Central memory CD8-positive, alpha-beta T cell (primary cell): ENCODE data around the gene SLC7A5.
"Not testable (repeated sequence)": the region's sequence is repeated elsewhere in the genome, so short reads cannot be mapped to it uniquely, and the experiment has no call there.

Experiments
- ATAC-seq: fragments of 150-1000 bp; cut with Tn5 transposase; replicated peaks from 2 replicates; pipeline ENCODE4 v1.10.0; 2022; ENCODE audit warnings: mild to moderate bottlenecking, moderate FRiP score, moderate number of reproducible peaks; ENCODE audit not compliant: poor library complexity, severe bottlenecking; ENCODE audit errors: extremely low read depth
- DNase-seq, 2 donors: peaks; one replicate each; pipeline ENCODE4 v3.0.0; 2021; ENCODE audit warnings: low spot score in 2 of 2
- H3K27ac Mint-ChIP-seq: one replicate; pipeline ENCODE4 v1.8.0; 2022; ENCODE audit warnings: low read depth, mild to moderate bottlenecking, moderate library complexity, mixed read lengths
- H3K27me3 Mint-ChIP-seq: one replicate; pipeline ENCODE4 v1.8.0; 2022; ENCODE audit warnings: mixed read lengths
- H3K36me3 Mint-ChIP-seq: one replicate; pipeline ENCODE4 v1.8.0; 2022; ENCODE audit warnings: mild to moderate bottlenecking, moderate library complexity, mixed read lengths; ENCODE audit not compliant: insufficient read depth
- H3K4me1 Mint-ChIP-seq: one replicate; pipeline ENCODE4 v1.8.0; 2022; ENCODE audit warnings: mixed read lengths
- H3K4me3 Mint-ChIP-seq: one replicate; pipeline ENCODE4 v1.8.0; 2022; ENCODE audit warnings: mild to moderate bottlenecking, moderate library complexity, mixed read lengths
- H3K9me3 Mint-ChIP-seq: one replicate; pipeline ENCODE4 v1.8.0; 2022; ENCODE audit warnings: mixed read lengths

Gene SLC7A5

GRCh38 chr16:87790292-87791100, 78.8 kb downstream of the SLC7A5 start:
- Mint-ChIP-seq H3K4me3 (no peak overlapping the region), H3K9me3 (no peaks in the 10 kb centered on the region), H3K27ac (no peak overlapping the region), H3K27me3 (peaks cover 8% of the 10 kb centered on the region), H3K36me3 (no peaks in the 10 kb centered on the region), H3K4me1 (no peaks in the 10 kb centered on the region)
- DNase-seq (no peak), ATAC-seq (no peak)

- H3K4me1 Mint-ChIP-seq = no peaks in the 10 kb centered on the region
- H3K27ac Mint-ChIP-seq = no peak overlapping the region
- peaks cover under 1% of the 10 kb centered on the region for H3K27me3 Mint-ChIP-seq
- DNase-seq (no peak), ATAC-seq (no peak)
- no peaks in the 10 kb centered on the region for H3K9me3 Mint-ChIP-seq
- no peak overlapping the region for H3K4me3 Mint-ChIP-seq
- no peaks in the 10 kb centered on the region for H3K36me3 Mint-ChIP-seq
These were observed 79.6 kb downstream of the SLC7A5 start for GRCh38 chr16:87789437-87790291.

GRCh38 chr16:87788730-87789436, 80.4 kb downstream of the SLC7A5 start:
- not testable (repeated sequence) for H3K9me3 Mint-ChIP-seq, ATAC-seq, H3K27ac Mint-ChIP-seq

GRCh38 chr16:87787451-87788091, 81.7 kb downstream of the SLC7A5 start:
- H3K9me3 Mint-ChIP-seq, H3K4me1 Mint-ChIP-seq, H3K36me3 Mint-ChIP-seq, DNase-seq, ATAC-seq, H3K27ac Mint-ChIP-seq, H3K27me3 Mint-ChIP-seq, H3K4me3 Mint-ChIP-seq: not testable (repeated sequence)

More at GRCh38 chr16:87788730-87789436, 80.4 kb downstream of the SLC7A5 start:
- DNase-seq, H3K4me3 Mint-ChIP-seq, H3K27me3 Mint-ChIP-seq, H3K4me1 Mint-ChIP-seq, H3K36me3 Mint-ChIP-seq: not testable (repeated sequence)

GRCh38 chr16:87784812-87785211, 84.5 kb downstream of the SLC7A5 start:
- Mint-ChIP-seq H3K27ac (no peak overlapping the region), H3K4me1 (peaks cover 15% of the 10 kb centered on the region), H3K27me3 (no peaks in the 10 kb centered on the region), H3K9me3 (no peaks in the 10 kb centered on the region), H3K36me3 (peaks cover 4% of the 10 kb centered on the region), H3K4me3 (no peak overlapping the region)
- DNase-seq (no peak), ATAC-seq (no peak)

- Mint-ChIP-seq H3K4me1 (peaks cover 34% of the 10 kb centered on the region), H3K27ac (no peak overlapping the region), H3K4me3 (no peak overlapping the region), H3K27me3 (no peaks in the 10 kb centered on the region), H3K9me3 (no peaks in the 10 kb centered on the region), H3K36me3 (peaks cover 11% of the 10 kb centered on the region)
- no peak for DNase-seq
- ATAC-seq = no peak
These were observed 87.3 kb downstream of the SLC7A5 start for GRCh38 chr16:87782033-87782432.

- DNase-seq (no peak), ATAC-seq (no peak)
- peaks cover 34% of the 10 kb centered on the region for H3K4me1 Mint-ChIP-seq
- no peaks in the 10 kb centered on the region for H3K9me3 Mint-ChIP-seq
- H3K27me3 Mint-ChIP-seq = no peaks in the 10 kb centered on the region
- H3K36me3 Mint-ChIP-seq = peaks cover 11% of the 10 kb centered on the region
- H3K4me3 Mint-ChIP-seq = peak overlapping the region; percentile 36
- H3K27ac Mint-ChIP-seq = peak overlapping the region; percentile 90
These were observed 88.8 kb downstream of the SLC7A5 start for GRCh38 chr16:87780385-87780989.
